ENCODE measurements around the gene GAPDHS. TPM values are rescaled to one million over a fixed set of nuclear protein-coding genes. Genes with fewer than 3 reads are reported as not detected.

Gene GAPDHS
- total and polyA plus RNA-seq, 2 of the 13 experiments (the other 11 are each of a cell fraction or from before 2014, with no cell fraction given) = not detected

DNA sequence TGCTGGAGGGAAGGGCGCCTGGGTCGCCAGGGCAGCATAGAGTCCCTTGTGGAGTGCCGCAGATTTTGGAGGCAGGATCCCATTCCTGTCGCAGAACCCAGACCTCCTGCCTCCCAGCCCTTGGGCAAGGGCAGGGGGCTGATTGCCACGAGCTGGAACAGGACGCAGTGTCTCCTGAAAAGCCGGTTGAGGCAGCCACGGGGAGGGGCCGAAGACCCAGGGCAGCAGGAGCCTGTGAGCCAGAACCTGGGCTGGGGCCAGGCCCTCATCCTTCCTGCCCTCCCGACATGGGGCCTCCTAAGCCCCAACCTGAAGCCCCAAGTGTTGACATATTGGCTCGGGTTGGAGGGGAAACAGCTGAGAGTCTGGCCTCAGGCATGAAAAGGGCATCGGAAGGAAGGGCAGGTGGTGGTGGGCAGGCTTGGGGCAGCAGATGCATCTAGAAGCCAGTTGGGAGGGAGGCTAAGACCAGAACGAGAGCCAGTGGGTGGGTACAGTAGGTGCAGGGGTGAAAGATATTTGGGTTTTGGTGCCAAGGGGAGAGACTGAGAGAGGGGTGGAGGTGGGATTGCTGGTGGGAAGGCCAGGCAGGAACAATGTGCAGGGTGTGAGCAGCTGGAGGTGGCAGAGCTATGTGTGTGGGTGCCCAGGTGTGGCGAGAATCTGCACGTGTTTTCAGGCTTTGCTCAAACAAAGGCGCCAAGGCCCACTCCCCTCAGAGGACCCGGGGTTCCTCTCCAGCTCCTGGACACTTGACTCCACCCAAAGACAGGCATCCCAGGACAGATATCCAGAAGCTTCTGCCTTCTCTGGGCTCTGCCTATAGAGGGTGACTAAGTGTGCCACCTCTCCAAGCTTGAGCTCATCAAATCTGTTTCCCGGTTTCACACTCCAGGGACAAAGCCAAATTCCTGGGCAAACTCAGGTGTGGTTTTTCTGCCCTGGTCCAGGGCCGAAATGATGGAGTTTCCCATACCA, 3.7 kb upstream of the GAPDHS start:
- Histone ChIP-seq H3K9me3 (ENCODE audit: low read length) (no peaks in the 10 kb centered on the region), H3K27me3 (ENCODE audit: control insufficient read depth in 1 of 2, insufficient read depth in 2 of 2, low read length in 2 of 2) (peaks cover 9 to 29% of the 10 kb centered on the region in 2 experiments), H3K36me3 (replicated peaks in 1 of 2; ENCODE audit: control insufficient read depth in 1 of 2, insufficient read depth in 2 of 2, low read length in 2 of 2) (no peaks in the 10 kb centered on the region), H3K9ac (ENCODE audit: insufficient read depth, low read depth, low read length) (no peak overlapping the region), H3K27ac (ENCODE audit: extremely low read length, insufficient read depth, low read length) (no peak overlapping the region), H3K79me2 (ENCODE audit: insufficient read depth, low read length) (no peaks in the 10 kb centered on the region), H3K4me1 (ENCODE audit: insufficient read depth, low read length) (peaks cover 27% of the 10 kb centered on the region), H3K4me2 (ENCODE audit: low read depth, low read length) (no peak overlapping the region), H2AFZ (ENCODE audit: low read length) (no peak overlapping the region), H3K4me3 (replicated peaks in 1 of 3; ENCODE audit: insufficient read depth in 1 of 3, low read depth in 2 of 3, low read length in 3 of 3) (no peak overlapping the region), H4K20me1 (ENCODE audit: insufficient read depth, low read length) (no peaks in the 10 kb centered on the region)
- FAIRE-seq = no peak
- no TSS peak for BruUV-seq (replicated peaks)
- ChIA-PET POLR2A (no interaction called here), CTCF (ENCODE audit: low intra/inter-chr PET ratio, low total read pairs) (no interaction called here)
- ATAC-seq = no peak
- intact Hi-C loops (cut with micrococcal nuclease; ENCODE audit: unreplicated experiment) (no loop called here), in situ Hi-C loops (cut with HindIII; ENCODE audit: extremely low pct_ligation_motif_present, low pct_unique_long_range_greater_than_20kb) (no loop called here)
- DNase-seq (ENCODE audit: low spot score) = no peak
- 27% methylated on average over 16 of the region's 19 CpGs for WGBS (ENCODE audit: low lambda C conversion rate)
- no peak for TF ChIP-seq ZNF251 (CRISPR knock-in tag; IDR thresholded peaks at IDR 0.05)
- TF ChIP-seq NAIF1 (CRISPR knock-in tag; IDR thresholded peaks at IDR 0.05; ENCODE audit: borderline replicate concordance) = no peak
- no peak for TF ChIP-seq NCOA1 (CRISPR knock-in tag; IDR thresholded peaks at IDR 0.05)
- no peak for TF ChIP-seq ARNTL (CRISPR knock-in tag; IDR thresholded peaks at IDR 0.05)
- no peak for TF ChIP-seq SRF (IDR thresholded peaks at IDR 0.05; ENCODE audit: low read depth, low read length)
- no peak for TF ChIP-seq ZNF501 (CRISPR knock-in tag; IDR thresholded peaks at IDR 0.05)
- TF ChIP-seq MIXL1 (CRISPR knock-in tag; IDR thresholded peaks at IDR 0.05) = no peak
- TF ChIP-seq, protein P1, sequence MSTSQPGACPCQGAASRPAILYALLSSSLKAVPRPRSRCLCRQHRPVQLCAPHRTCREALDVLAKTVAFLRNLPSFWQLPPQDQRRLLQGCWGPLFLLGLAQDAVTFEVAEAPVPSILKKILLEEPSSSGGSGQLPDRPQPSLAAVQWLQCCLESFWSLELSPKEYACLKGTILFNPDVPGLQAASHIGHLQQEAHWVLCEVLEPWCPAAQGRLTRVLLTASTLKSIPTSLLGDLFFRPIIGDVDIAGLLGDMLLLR (CRISPR knock-in tag; IDR thresholded peaks at IDR 0.05) = no peak
- no peak for TF ChIP-seq ZNF333 (CRISPR knock-in tag; IDR thresholded peaks at IDR 0.05; ENCODE audit: borderline replicate concordance)
- no peak for TF ChIP-seq ZBTB42 (CRISPR knock-in tag; IDR thresholded peaks at IDR 0.05)
- no peak for TF ChIP-seq HNRNPLL (IDR thresholded peaks at IDR 0.05; ENCODE audit: low read depth, low read length, poor library complexity, severe bottlenecking)
- no peak for TF ChIP-seq ZNF83 (CRISPR knock-in tag; IDR thresholded peaks at IDR 0.05; ENCODE audit: borderline replicate concordance)
- TF ChIP-seq ZNF138 (CRISPR knock-in tag; IDR thresholded peaks at IDR 0.05; ENCODE audit: low read depth) = no peak
- no peak for TF ChIP-seq ZFP62 (CRISPR knock-in tag; IDR thresholded peaks at IDR 0.05)
